ENCODE results near the gene MRPL44.

- TF ChIP-seq CTCF (conservative IDR thresholded peaks at IDR 0.05 in 1 of 2, IDR thresholded peaks at IDR 0.05 in 1 of 2; ENCODE audit: low read depth in 1 of 2, low read length in 2 of 2): no peak
- TF ChIP-seq EZH2 (IDR thresholded peaks at IDR 0.05; ENCODE audit: low read length, missing control alignments): no peak
Observed at GRCh38 chr2:223932816-223933800, 24.2 kb upstream of the MRPL44 start.
